GM18526 (cell line): ENCODE measurements around the gene NKTR.

Experiments used
- POLR2A ChIP-seq: IDR thresholded peaks from 3 replicates; pipeline ENCODE4 v1.6.1; 2011; ENCODE audit not compliant: insufficient read length; ENCODE audit errors: extremely low read depth

NKTR gene

GRCh38 chr3:42633544-42633943 lies 33.1 kb downstream of the NKTR start:
- no peak for TF ChIP-seq POLR2A

DNA sequence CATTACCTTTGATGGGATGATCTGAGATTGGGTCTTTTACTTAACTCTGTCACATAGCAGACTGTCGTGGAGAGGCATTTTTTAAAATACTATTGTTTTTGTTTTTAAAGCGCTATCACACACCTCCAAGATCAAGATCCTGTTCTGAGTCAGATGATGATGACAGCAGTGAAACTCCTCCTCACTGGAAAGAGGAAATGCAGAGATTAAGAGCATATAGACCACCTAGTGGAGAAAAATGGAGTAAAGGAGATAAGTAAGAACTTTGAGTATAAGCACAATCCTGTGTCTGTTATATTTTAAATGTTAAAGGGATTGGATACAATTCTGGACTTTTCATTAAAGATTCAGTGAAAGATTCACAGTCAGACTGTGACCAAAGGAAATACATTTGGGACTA lies 34.6 kb downstream of the NKTR start:
- TF ChIP-seq POLR2A: no peak

DNA sequence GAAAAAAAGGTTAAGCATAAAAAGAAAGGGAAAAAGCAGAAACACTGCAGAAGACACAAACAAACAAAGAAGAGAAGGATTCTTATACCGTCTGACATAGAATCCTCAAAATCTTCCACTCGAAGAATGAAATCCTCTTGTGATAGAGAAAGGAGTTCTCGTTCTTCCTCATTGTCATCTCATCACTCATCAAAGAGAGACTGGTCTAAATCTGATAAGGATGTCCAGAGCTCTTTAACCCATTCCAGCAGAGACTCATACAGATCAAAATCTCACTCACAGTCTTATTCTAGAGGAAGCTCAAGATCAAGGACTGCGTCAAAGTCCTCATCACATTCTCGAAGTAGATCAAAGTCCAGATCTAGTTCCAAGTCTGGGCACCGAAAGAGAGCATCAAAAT lies 36.5 kb downstream of the NKTR start:
- TF ChIP-seq POLR2A: no peak

- no peak for TF ChIP-seq POLR2A
Observed at GRCh38 chr3:42638339-42638842, 37.9 kb downstream of the NKTR start.

DNA sequence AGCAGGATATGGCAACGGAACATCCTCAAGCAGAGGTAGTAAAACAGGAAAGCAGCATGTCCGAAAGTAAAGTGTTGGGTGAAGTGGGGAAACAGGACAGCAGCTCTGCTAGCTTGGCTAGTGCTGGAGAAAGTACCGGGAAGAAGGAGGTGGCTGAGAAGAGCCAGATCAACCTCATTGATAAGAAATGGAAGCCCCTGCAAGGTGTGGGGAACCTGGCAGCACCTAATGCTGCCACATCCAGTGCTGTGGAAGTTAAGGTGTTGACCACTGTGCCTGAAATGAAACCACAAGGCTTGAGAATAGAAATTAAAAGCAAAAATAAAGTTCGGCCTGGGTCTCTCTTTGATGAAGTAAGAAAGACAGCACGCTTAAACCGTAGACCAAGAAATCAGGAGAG lies 38.7 kb downstream of the NKTR start:
- no peak for TF ChIP-seq POLR2A

DNA sequence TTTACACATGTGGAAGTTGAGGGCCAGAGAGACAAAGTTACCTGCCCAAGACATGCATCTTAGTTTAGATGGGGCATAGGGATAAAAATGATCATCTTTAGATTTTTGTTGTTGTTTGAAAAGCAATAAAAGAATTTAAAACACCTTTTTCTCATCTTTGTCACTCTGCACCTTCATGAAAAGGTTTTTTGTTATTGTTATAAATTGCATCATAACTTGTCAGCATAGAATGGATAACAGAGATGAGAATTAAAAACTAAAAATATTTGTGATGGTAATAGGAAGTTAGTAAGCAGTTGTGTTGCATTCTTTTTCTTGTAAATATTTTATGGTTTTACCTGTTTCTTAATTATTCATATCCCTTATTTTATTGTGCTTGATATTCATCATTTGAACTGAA lies 39.6 kb downstream of the NKTR start:
- TF ChIP-seq POLR2A: no peak

GRCh38 chr3:42640771-42641370 lies 40.4 kb downstream of the NKTR start:
- no peak for TF ChIP-seq POLR2A

- TF ChIP-seq POLR2A: no peak
Observed at GRCh38 chr3:42647821-42648459, 47.5 kb downstream of the NKTR start.

DNA sequence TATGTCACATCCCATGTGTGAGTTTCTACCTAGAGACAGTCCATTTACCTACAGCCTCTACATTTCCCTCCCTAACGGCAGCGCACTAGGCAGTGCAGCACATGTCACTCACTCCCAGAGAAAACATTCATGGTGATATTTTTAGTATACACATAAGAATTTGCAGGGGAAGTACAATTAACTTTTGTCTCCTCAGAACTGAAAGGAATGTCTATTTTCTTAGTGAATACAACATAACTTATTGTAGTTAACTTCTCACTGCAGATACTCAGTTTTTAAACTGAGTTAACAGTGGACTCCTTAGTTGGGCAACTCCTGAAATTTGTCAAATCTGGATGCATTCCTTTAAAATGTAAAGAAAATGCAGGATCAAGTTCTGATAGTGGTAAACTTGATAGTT lies 48.5 kb downstream of the NKTR start:
- TF ChIP-seq POLR2A: no peak

DNA sequence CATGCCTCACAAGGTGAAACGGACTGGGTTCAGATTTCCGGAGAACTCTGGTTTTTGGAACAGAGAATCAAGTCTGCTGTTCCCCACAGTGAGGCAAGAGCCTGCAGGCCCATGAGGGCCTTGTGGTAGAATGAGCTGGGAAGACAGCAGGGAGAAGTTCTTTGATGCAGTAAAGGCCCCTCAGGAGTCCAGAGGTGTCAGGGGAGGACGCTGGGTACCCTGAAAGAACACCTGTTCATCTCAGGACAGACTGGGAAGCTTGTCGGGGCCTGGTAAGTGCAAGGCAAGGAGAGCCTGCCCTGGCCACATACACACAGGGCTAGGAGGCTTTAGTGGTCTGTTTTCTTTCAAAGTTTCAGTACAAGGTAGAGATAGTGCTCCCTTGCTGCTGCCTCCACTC lies 49.3 kb downstream of the NKTR start:
- no peak for TF ChIP-seq POLR2A

DNA sequence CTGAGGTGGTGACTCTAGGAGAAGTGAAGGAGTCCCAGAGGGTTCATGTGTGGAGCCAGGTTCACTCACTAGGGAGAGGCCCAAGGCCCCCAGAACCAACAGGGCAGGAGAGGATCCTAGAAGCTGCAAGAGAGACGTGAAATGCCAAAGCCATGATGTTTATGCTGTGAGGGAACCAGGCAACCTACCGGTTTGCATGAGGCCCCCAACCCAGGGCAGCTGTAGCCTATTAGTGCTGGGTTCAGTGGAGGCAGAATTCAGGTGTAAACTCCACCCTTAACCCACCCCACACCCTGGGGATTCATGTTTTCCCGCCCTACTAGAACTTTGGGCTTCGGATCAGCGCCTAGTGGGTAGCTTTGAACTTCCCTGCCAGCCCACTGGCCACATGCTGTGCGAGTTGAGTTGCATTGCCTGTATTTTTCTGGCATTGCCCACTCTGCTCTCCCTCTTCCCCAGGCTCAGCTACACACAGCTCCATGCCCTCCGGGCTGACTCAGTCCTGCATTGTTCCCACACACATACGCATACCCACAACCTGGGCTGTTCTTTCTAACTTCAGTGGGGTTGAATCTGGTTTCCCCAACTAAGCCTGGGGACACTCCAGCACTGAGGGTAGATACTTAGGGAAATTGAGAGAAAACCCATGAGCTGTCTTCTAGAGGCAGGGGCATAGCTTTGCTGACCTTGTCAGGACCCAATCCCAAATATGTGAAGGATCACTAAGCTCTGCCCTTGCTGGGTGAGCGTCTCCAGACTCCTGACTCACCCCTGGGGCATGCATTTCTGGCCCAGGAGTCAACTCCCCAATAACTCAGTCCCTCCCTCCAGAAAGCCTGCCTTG lies 51.0 kb downstream of the NKTR start:
- TF ChIP-seq POLR2A: no peak

- no peak for TF ChIP-seq POLR2A
Observed at GRCh38 chr3:42652251-42652610, 51.7 kb downstream of the NKTR start.

DNA sequence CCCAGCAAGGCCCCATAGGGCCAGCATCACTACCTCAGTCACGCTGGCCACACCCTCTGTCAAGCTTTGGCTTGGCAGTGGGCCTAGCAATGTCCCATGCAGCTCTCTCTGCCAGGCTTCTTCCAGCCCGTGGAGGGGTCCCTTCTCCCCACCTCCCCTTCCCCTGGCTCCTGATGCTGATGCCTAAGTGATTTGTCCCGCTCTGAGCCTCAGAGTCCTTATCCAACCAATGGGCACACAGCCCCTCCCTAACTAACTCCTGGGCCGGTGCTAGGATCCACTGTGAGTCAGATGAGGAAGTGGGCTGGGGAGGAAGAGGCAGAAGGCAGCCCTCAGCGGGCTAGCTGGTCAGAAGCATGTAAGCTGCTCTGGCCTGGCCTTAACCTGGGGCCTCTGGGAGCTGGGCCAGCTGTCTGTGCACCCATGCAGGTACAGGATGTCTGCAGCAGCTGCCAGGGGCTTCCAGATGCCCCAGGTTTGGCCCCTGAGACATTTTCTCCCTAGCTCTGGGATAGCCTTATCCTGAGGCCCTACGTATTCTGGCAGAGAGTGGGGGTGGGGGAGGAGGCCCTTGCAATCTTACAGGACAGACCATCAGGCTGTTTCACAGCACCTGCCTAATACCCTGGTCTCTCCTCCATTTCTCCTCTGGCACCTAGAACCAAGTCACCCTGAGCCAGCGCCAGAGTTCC lies 52.3 kb downstream of the NKTR start:
- peak; percentile 51 for TF ChIP-seq POLR2A

- no peak for TF ChIP-seq POLR2A
Observed at GRCh38 chr3:42653303-42653559, 52.7 kb downstream of the NKTR start.

DNA sequence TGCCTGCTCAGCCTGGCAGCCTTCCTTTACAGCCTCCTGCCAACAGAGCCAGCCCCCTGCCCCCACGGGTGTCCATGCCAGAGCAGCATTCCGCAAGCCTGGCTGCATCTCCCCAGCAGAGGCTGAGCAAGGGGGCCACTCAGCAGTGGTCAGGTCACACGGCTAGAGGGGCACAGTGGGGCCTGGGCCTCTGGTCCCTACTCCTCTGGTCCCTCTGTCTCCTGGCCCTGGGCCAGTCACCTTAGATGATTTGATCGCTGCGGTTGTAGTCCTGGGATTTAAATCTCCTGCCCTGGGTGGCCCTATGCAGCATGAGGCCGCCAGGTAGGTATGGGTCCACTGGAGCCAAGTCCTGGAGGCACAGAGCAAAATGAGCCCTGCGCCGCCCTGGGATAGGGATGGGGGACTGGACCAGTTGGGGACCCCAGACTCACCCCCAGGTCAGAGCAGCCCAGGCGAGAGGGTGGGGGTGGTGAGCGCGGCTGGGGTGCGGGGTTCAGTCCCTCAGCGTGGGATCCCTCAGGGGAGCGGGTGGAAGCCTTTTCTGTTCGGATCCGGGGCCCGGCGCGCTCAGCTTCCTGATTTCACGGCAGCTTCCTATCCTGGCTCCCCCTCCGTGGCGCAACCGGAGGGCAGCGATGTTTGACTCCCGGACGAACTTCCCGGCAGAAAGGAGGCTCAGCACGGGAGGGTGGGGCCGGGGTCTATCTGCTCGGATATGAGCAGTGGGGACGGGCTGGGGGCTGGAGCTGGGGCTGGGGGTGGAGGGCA lies 53.3 kb downstream of the NKTR start, which contains the start of gene ZBTB47:
ZBTB47 (plus strand) TSS at position 138 of the 771 bp plus-strand sequence. CDS start 4,659 bp downstream, outside the sequence.
- TF ChIP-seq POLR2A: no peak
